Body of pancreas (tissue), 4 donors: ENCODE measurements around the gene ADAM17. TPM values are rescaled to one million over a fixed set of nuclear protein-coding genes. Genes with fewer than 3 reads are reported as not detected.
A peak's percentile ranks its signal among the peaks of the same experiment; 100 is the strongest.

Experiments
- ATAC-seq: fragments of 150-250 bp; one replicate; pipeline ENCODE4 v1.9.1; 2016
- DNase-seq, 4 donors: peaks; one replicate each; pipeline ENCODE4 v3.0.0-alpha.2; 2019
- H3K27ac ChIP-seq, 4 donors: fragments of 200-600 bp; sonication (generic); 1 replicate in 3 of 4; 2 replicates in 1 of 4; pipeline versions ENCODE4 v1.5.1 to v1.6.1; 2016 to 2019; ENCODE audit warnings: mild to moderate bottlenecking in 1 of 4, mixed read lengths in 1 of 4, moderate library complexity in 1 of 4
- H3K27me3 ChIP-seq, 2 donors: fragments of 200-600 bp; sonication (generic); one replicate each; pipeline ENCODE4 v1.6.0; 2016; ENCODE audit warnings: mild to moderate bottlenecking in 1 of 2
- H3K36me3 ChIP-seq, 2 donors: fragments of 200-600 bp; sonication (generic); replicated peaks in 1 of 2; 2 replicates each; pipeline ENCODE4 v1.5.1; 2016; ENCODE audit warnings: low read depth in 2 of 2; ENCODE audit not compliant: insufficient read depth in 1 of 2
- H3K4me1 ChIP-seq: fragments of 200-600 bp; sonication (generic); one replicate; pipeline ENCODE4 v1.6.0; 2016
- H3K4me3 ChIP-seq, 2 donors: fragments of 200-600 bp; sonication (generic); 1 replicate in 1 of 2; 2 replicates in 1 of 2; pipeline ENCODE4 v1.5.1; 2016 to 2019
- H3K9me3 ChIP-seq, 3 donors: fragments of 200-600 bp; sonication (generic); 1 replicate in 2 of 3; 2 replicates in 1 of 3; pipeline ENCODE4 v1.5.1; 2016
- CTCF ChIP-seq, 7 experiments: fragments of 450-650 bp in 4 of 7; fragments of 200-600 bp in 3 of 7; sonication (generic) in 3 of 7; IDR thresholded peaks; one replicate each; pipeline ENCODE4 v1.5.1; 2016 to 2019; ENCODE audit warnings: antibody characterized with exemption in 7 of 7
- POLR2A ChIP-seq, 3 donors: fragments of 450-650 bp; IDR thresholded peaks; one replicate each; pipeline ENCODE4 v1.6.1; 2016; ENCODE audit warnings: antibody characterized with exemption in 3 of 3, mild to moderate bottlenecking in 2 of 3
- WGBS, 2 donors: methylation state at CpG; one replicate each; pipeline ENCODE4 v1.1.5; 2017; 5-methylcytosine and 5-hydroxymethylcytosine counted together
- intact Hi-C: fragments of 100-400 bp; cut with DNase I; formaldehyde crosslinking; loops from one replicate; pipeline ENCODE4 v1.15.1; 2023
- total RNA-seq, 2 donors: library from RNA; depleted of rRNA; stranded (reverse); fragments of >200 nt; gene quantifications; one replicate each; pipeline ENCODE4 v1.1.0, GENCODE V29; 2016

The ADAM17 gene
- total RNA-seq, 2 donors from 2014 or later, result 9.9 to 17.5 TPM

- H3K4me3 ChIP-seq, result no peak overlapping the region
- no peaks in the 10 kb centered on the region for H3K4me1 ChIP-seq
- intact Hi-C loops, result no loop called here
- no peak for DNase-seq
- H3K27me3 ChIP-seq, result no peaks in the 10 kb centered on the region
- no peak overlapping the region for H3K27ac ChIP-seq
- no peak for ATAC-seq
- H3K36me3 ChIP-seq, result peaks cover 0 to 31% of the 10 kb centered on the region in 2 donors
- TF ChIP-seq CTCF (IDR thresholded peaks at IDR 0.05), result no peak
- no peak for TF ChIP-seq POLR2A (IDR thresholded peaks at IDR 0.05)
- H3K9me3 ChIP-seq, result no peaks in the 10 kb centered on the region
These were observed 72.5 kb downstream of the ADAM17 start for GRCh38 chr2:9483107-9483506.

GRCh38 chr2:9480157-9480556 lies 75.5 kb downstream of the ADAM17 start:
- Histone ChIP-seq H3K9me3 (no peaks in the 10 kb centered on the region), H3K4me3 (no peak overlapping the region), H3K27ac (no peak overlapping the region), H3K4me1 (peaks cover 14% of the 10 kb centered on the region), H3K36me3 (peaks cover 0 to 26% of the 10 kb centered on the region in 2 donors), H3K27me3 (no peaks in the 10 kb centered on the region)
- ATAC-seq (no peak), DNase-seq (no peak)
- intact Hi-C loops, result no loop called here
- no peak for TF ChIP-seq POLR2A (IDR thresholded peaks at IDR 0.05)
- no peak for TF ChIP-seq CTCF (IDR thresholded peaks at IDR 0.05)
- WGBS, 2 donors, result 94 to 95% methylated on average over 4 of the region's 4 CpGs

GRCh38 chr2:9478526-9478925 lies 77.1 kb downstream of the ADAM17 start:
- Histone ChIP-seq H3K9me3 (no peaks in the 10 kb centered on the region), H3K36me3 (peaks cover 0 to 12% of the 10 kb centered on the region in 2 donors), H3K4me3 (no peak overlapping the region), H3K4me1 (peaks cover 21% of the 10 kb centered on the region), H3K27ac (no peak overlapping the region), H3K27me3 (no peaks in the 10 kb centered on the region)
- WGBS, 2 donors, result 86 to 87% methylated on average over 3 of the region's 3 CpGs
- ATAC-seq (no peak), DNase-seq (no peak)
- intact Hi-C loops, result no loop called here
- TF ChIP-seq CTCF (IDR thresholded peaks at IDR 0.05) (no peak), POLR2A (IDR thresholded peaks at IDR 0.05) (no peak)

GRCh38 chr2:9477914-9478313 lies 77.7 kb downstream of the ADAM17 start:
- DNase-seq (no peak), ATAC-seq (no peak)
- Histone ChIP-seq H3K4me3 (no peak overlapping the region), H3K27ac (no peak overlapping the region), H3K9me3 (no peaks in the 10 kb centered on the region), H3K27me3 (no peaks in the 10 kb centered on the region), H3K4me1 (peaks cover 25% of the 10 kb centered on the region), H3K36me3 (peaks cover 0 to 12% of the 10 kb centered on the region in 2 donors)
- TF ChIP-seq POLR2A (IDR thresholded peaks at IDR 0.05) (no peak), CTCF (IDR thresholded peaks at IDR 0.05) (no peak)
- 85 to 88% methylated on average over 7 of the region's 7 CpGs for WGBS, 2 donors
- intact Hi-C loops, result no loop called here

GRCh38 chr2:9474361-9475057 lies 81.1 kb downstream of the ADAM17 start, which contains the start of gene IAH1:
IAH1 (plus strand) TSS chr2:9474551; CDS start chr2:9474567, 16 bp downstream.
- peak; percentile 48 to 67 (median 54) for DNase-seq
- 0% methylated on average over 7 to 87 of the region's 91 CpGs for WGBS, 2 donors
- Histone ChIP-seq H3K4me3 (peak within 1 kb of the TSS; percentile 72 to 87), H3K4me1 (peaks cover 25% of the 10 kb centered on the region), H3K27me3 (no peaks in the 10 kb centered on the region), H3K27ac (peak within 1 kb of the TSS; percentile 41 to 87 (median 82)), H3K9me3 (no peaks in the 10 kb centered on the region), H3K36me3 (no peaks in the 10 kb centered on the region)
- intact Hi-C loops, result no loop called here
- peak; percentile 80 for ATAC-seq
- TF ChIP-seq CTCF (IDR thresholded peaks at IDR 0.05) (peak in 1 of 7 experiments; percentile 2), POLR2A (IDR thresholded peaks at IDR 0.05) (peak; percentile 16 to 43 (median 25))
